Right atrium auricular region (tissue), 2 donors: ENCODE results near the gene GPR152. TPM values are rescaled to one million over a fixed set of nuclear protein-coding genes. Genes with fewer than 3 reads are reported as not detected.
A peak's percentile ranks its signal among the peaks of the same experiment; 100 is the strongest.

ENCODE experiments used
- DNase-seq: peaks from one replicate; pipeline ENCODE4 v3.0.0-alpha.2; 2019; ENCODE audit warnings: low spot score
- H3K27ac ChIP-seq, 2 donors: fragments of 200-600 bp; sonication (generic); 1 replicate in 1 of 2; 2 replicates in 1 of 2; pipeline ENCODE4 v1.5.1; 2016 to 2019
- H3K27me3 ChIP-seq, 2 donors: fragments of 200-600 bp; sonication (generic); one replicate each; pipeline versions ENCODE4 v1.5.1 to v1.6.0; 2017 to 2019
- H3K36me3 ChIP-seq: fragments of 200-600 bp; sonication (generic); one replicate; pipeline ENCODE4 v1.5.1; 2016
- H3K4me1 ChIP-seq, 2 donors: fragments of 200-600 bp; sonication (generic); one replicate each; pipeline versions ENCODE4 v1.5.1 to v1.6.0; 2017 to 2019
- H3K4me3 ChIP-seq, 2 donors: fragments of 200-600 bp; sonication (generic); 1 replicate in 1 of 2; 2 replicates in 1 of 2; pipeline ENCODE4 v1.5.1; 2017 to 2019; ENCODE audit warnings: mild to moderate bottlenecking in 1 of 2, moderate library complexity in 1 of 2
- H3K9me3 ChIP-seq, 2 donors: fragments of 200-600 bp; sonication (generic); one replicate each; pipeline ENCODE4 v1.5.1; 2019
- total RNA-seq, 2 donors: library from RNA; depleted of rRNA; stranded (reverse); fragments of >200 nt; gene quantifications; one replicate each; pipeline ENCODE4 v1.1.0, GENCODE V29; 2016
- TF ChIP-seq, protein P1 (sequence below), 2 donors: fragments of 200-600 bp; sonication (generic); IDR thresholded peaks; one replicate each; pipeline ENCODE4 v1.5.1; 2019; ENCODE audit warnings: antibody characterized with exemption in 2 of 2

The GPR152 gene
- total RNA-seq, 2 donors from 2014 or later = not detected

DNA sequence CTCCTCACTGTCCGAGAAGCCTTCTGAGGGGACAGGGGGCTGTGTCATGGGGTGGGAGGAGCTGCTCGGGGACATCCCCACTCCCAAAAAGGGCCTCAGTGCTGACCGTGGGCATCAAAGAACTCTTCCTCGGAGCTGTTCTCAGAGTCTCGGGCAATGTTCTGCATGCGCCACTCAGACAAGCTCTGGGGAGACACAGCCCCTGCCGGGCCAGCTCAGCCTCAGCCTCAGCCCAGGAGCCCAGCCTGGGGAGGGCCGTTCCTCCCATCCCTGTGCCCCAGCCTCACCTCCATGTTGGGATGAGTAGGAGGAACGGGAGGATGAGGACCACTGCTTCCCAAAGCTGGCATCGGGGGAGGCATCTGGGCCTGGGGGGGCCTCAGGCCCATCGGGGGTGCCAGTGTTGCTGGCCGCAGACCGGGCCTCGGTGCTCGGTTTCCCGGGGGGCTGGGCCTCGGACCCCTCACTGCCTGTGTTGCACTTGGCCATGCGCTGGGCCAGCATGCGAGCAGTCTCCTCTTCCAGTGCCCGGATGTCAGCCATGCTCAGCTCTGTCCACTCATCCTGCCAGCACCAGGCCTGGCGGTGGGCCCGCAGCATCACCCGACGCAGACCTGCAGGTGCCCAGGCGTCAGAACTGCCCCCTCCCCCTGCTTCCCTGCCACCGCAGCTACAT, 47.4 kb upstream of the GPR152 start:
- TF ChIP-seq, protein P1, sequence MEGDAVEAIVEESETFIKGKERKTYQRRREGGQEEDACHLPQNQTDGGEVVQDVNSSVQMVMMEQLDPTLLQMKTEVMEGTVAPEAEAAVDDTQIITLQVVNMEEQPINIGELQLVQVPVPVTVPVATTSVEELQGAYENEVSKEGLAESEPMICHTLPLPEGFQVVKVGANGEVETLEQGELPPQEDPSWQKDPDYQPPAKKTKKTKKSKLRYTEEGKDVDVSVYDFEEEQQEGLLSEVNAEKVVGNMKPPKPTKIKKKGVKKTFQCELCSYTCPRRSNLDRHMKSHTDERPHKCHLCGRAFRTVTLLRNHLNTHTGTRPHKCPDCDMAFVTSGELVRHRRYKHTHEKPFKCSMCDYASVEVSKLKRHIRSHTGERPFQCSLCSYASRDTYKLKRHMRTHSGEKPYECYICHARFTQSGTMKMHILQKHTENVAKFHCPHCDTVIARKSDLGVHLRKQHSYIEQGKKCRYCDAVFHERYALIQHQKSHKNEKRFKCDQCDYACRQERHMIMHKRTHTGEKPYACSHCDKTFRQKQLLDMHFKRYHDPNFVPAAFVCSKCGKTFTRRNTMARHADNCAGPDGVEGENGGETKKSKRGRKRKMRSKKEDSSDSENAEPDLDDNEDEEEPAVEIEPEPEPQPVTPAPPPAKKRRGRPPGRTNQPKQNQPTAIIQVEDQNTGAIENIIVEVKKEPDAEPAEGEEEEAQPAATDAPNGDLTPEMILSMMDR (IDR thresholded peaks at IDR 0.05) = no peak
- Histone ChIP-seq H3K4me1 (peaks cover 0 to 18% of the 10 kb centered on the region in 2 donors), H3K36me3 (peaks cover 15% of the 10 kb centered on the region), H3K27me3 (no peaks in the 10 kb centered on the region), H3K9me3 (no peaks in the 10 kb centered on the region), H3K4me3 (no peak overlapping the region), H3K27ac (no peak overlapping the region)
- DNase-seq = no peak

DNA sequence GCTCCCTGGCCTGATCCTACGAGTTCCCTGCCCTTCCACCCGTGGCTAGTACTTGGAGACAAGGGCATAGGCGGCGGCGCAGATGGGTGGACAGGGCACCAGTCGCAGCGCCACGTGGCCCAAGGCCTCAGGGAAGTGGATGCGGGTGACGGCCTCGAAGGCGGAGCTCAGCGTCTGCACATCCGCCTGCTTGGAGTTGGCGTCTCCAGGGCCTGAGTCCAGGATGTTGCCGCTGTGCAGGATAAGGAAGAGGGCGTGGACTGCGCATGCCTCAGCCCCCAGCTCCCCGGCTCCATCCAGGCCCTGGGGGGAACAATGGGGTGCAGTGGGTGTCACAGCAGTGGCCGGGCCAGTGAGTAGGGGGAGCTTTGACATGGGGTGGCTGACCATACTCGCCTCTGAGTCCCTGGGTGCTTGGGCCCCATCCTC, 46.0 kb upstream of the GPR152 start:
- peaks cover 20% of the 10 kb centered on the region for H3K36me3 ChIP-seq
- H3K4me3 ChIP-seq = no peak overlapping the region
- TF ChIP-seq, protein P1 (IDR thresholded peaks at IDR 0.05) = no peak
- DNase-seq = no peak
- H3K27me3 ChIP-seq = no peaks in the 10 kb centered on the region
- H3K9me3 ChIP-seq = no peaks in the 10 kb centered on the region
- H3K4me1 ChIP-seq = peaks cover 0 to 4% of the 10 kb centered on the region in 2 donors
- peak overlapping the region in 1 of 2 donors; percentile 22 for H3K27ac ChIP-seq

DNA sequence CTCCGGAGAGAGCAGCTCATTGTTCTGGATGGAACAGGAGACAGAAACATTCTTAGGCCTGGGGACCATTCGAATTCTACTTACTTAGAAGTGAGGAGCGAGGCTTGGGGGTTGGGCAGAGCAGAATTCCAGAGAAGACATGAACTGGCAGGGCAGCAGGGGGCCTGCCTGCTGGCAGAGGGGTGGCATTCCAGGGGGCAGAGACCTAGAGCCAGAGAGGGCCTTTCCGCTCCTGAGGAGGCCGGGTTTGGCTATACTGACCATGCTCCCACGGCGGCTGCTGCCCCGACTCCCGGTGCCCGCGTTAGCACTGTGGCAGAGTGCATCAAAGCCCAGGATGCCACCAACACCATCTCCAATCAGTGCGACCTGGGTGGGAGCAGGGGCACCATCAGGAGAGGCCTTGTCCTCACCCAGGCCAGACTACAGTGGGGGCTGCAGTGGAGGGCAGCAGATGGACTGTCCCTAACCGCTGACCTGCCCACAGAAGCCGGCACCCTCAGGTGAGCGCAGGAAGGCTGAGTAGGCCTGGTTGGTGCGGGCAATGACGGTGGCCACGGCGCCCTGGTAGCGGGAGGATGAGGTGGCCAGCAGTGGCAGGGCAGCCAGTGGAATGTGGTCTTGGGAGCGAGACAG, 45.2 kb upstream of the GPR152 start:
- H3K4me1 ChIP-seq = no peaks in the 10 kb centered on the region
- no peaks in the 10 kb centered on the region for H3K27me3 ChIP-seq
- TF ChIP-seq, protein P1 (IDR thresholded peaks at IDR 0.05) = no peak
- H3K27ac ChIP-seq = peak overlapping the region in 1 of 2 donors; percentile 22
- peaks cover 28% of the 10 kb centered on the region for H3K36me3 ChIP-seq
- no peaks in the 10 kb centered on the region for H3K9me3 ChIP-seq
- no peak overlapping the region for H3K4me3 ChIP-seq
- no peak for DNase-seq

DNA sequence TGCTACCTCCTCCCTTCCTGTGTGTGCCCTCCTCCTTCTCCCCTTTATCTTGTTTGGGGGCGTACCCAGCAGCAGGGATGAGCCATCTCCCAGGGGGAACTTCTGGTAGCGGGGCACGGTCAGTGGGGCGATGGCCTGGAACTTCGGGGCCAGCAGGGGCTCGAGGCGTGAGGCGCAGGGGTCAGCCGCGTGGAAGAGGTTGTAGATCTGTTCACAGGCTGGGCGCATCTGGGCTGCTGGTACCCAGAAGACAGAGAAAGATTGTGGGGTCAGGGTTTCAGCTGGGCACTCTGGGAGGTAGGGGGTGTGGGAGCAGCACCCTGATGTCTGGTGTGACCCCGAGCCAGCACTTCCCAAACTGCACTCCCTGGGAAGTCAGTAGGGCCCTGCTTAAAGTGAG, 43.6 kb upstream of the GPR152 start:
- no peak overlapping the region for H3K27ac ChIP-seq
- H3K4me3 ChIP-seq = no peak overlapping the region
- no peaks in the 10 kb centered on the region for H3K4me1 ChIP-seq
- H3K36me3 ChIP-seq = peaks cover 31% of the 10 kb centered on the region
- H3K9me3 ChIP-seq = no peaks in the 10 kb centered on the region
- DNase-seq = no peak
- no peaks in the 10 kb centered on the region for H3K27me3 ChIP-seq
- TF ChIP-seq, protein P1 (IDR thresholded peaks at IDR 0.05) = no peak

DNA sequence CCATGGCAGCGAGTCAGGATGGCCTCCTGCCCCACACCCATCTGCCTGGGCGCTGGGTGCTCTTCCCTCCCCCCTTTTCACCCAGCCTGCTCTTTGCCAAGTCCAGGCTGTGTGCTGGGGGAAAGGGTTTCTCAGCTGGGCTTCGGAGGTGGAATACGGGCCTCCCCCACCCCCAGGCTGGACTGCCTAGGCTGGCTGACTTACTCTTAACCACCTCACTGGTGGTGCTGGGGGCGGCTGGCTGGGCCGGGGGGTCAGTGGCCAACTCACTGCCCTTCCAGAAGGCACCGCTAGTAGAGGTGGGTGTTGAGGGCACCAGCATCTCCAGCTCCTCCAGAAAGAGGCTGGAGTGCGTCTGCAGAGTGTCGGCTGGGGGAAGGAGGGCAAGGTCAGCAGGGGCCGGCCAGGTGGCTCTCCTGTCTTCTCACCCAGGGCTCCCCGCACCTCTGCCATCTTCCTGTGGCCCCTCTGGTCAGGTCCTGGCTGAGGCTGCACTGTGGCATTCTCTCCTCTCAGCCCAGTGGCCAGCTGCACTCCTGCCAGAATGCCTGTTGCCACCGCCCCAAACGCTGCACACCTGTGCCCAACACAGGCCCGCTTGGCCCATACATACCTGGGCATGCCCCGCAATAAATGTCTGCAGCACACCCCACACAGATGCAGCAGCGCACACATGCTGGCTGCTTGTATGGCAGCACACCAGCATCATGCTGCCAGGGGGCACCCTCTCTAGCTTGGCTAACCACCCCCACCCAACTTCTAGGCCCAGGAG, 42.9 kb upstream of the GPR152 start:
- Histone ChIP-seq H3K36me3 (peaks cover 37% of the 10 kb centered on the region), H3K27me3 (no peaks in the 10 kb centered on the region)
- TF ChIP-seq, protein P1 (IDR thresholded peaks at IDR 0.05) = no peak

More for the DNA sequence above, 42.9 kb upstream of the GPR152 start:
- Histone ChIP-seq H3K4me1 (no peaks in the 10 kb centered on the region), H3K4me3 (no peak overlapping the region), H3K27ac (no peak overlapping the region), H3K9me3 (no peaks in the 10 kb centered on the region)
- no peak for DNase-seq
